Adrenal gland (tissue), 5 donors: ENCODE data around the gene PURA.

Experiments used
- POLR2A ChIP-seq, 2 donors: fragments of 450-650 bp; IDR thresholded peaks; one replicate each; pipeline ENCODE4 v1.6.1; 2017; ENCODE audit warnings: antibody characterized with exemption in 2 of 2, mild to moderate bottlenecking in 2 of 2, moderate library complexity in 1 of 2
- TF ChIP-seq, protein P1 (sequence below), 6 experiments: fragments of 450-650 bp in 4 of 6; fragments of 200-600 bp in 2 of 6; sonication (generic) in 1 of 6; IDR thresholded peaks; 1 replicate in 5 of 6; 2 replicates in 1 of 6; pipeline versions ENCODE4 v1.5.1 to v1.8.0; 2016 to 2021; ENCODE audit warnings: antibody characterized with exemption in 6 of 6, mild to moderate bottlenecking in 2 of 6, moderate library complexity in 1 of 6
- donor health status: DM: no; HTN: no; CAD: no.

DNA sequence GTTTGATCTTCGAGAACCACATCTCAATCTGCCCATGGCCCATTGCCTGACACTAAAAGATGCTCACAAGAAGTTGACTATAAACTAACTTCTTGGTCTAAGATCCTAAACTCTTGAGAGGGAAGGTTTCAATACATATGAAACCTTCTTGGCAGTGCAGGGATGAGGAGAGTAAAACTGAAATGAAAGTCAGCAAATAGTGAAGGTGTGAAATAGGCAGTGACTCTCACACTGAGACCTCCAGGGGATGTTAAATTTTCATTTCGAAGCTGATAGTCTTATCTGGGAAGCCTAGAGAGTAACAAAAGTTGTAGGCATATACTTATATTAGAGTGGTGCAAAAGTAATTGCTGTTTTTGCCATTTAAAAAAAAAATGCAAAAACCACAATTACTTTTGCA is 60.1 kb downstream of the PURA start:
- TF ChIP-seq, protein P1, sequence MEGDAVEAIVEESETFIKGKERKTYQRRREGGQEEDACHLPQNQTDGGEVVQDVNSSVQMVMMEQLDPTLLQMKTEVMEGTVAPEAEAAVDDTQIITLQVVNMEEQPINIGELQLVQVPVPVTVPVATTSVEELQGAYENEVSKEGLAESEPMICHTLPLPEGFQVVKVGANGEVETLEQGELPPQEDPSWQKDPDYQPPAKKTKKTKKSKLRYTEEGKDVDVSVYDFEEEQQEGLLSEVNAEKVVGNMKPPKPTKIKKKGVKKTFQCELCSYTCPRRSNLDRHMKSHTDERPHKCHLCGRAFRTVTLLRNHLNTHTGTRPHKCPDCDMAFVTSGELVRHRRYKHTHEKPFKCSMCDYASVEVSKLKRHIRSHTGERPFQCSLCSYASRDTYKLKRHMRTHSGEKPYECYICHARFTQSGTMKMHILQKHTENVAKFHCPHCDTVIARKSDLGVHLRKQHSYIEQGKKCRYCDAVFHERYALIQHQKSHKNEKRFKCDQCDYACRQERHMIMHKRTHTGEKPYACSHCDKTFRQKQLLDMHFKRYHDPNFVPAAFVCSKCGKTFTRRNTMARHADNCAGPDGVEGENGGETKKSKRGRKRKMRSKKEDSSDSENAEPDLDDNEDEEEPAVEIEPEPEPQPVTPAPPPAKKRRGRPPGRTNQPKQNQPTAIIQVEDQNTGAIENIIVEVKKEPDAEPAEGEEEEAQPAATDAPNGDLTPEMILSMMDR (IDR thresholded peaks at IDR 0.05), result no peak
- TF ChIP-seq POLR2A (IDR thresholded peaks at IDR 0.05), result no peak
